Panc1 (cell line): Measurements from ENCODE around the gene CFAP20DC. TPM values are rescaled to one million over a fixed set of nuclear protein-coding genes. Genes with fewer than 3 reads are reported as not detected.
A peak's percentile ranks its signal among the peaks of the same experiment; 100 is the strongest.

Source experiments
- ATAC-seq: fragments of 200-7000 bp; cut with Tn5 transposase; 2 replicates; pipeline ENCODE4 v1.9.1; 2020; ENCODE audit warnings: mild to moderate bottlenecking, moderate library complexity
- BruUV-seq: library from RNA; stranded (reverse); fragments of 400-500 nt; replicated peaks from 2 replicates; lab custom pipeline; 2021; lab: Mats Ljungman, UMichigan
- CTCF ChIA-PET: fragments of 300-600 bp; sonication (Branson Sonifier 250); formaldehyde crosslinking; loops from one replicate; lab custom pipeline; 2022; ENCODE audit warnings: antibody characterized with exemption; lab: Charles Lee
- POLR2A ChIA-PET: fragments of 300-600 bp; sonication (Branson Sonifier 250); formaldehyde crosslinking; loops from one replicate; lab custom pipeline; 2022; ENCODE audit warnings: antibody characterized with exemption; lab: Charles Lee
- DNase-seq: peaks from one replicate; pipeline ENCODE4 v3.0.0-alpha.2; 2010; ENCODE audit warnings: low read depth, low spot score
- H3K27ac ChIP-seq: 2 replicates; pipeline ENCODE4 v1.5.1; 2011; ENCODE audit warnings: mild to moderate bottlenecking, low read length, inconsistent platforms
- H3K27me3 ChIP-seq: fragments of 200-500 bp; sonication (Bioruptor generic); 2 replicates; pipeline ENCODE4 v1.6.0; 2014; ENCODE audit warnings: low read length, inconsistent platforms; ENCODE audit not compliant: control insufficient read depth, insufficient read depth
- H3K36me3 ChIP-seq: fragments of 200-500 bp; sonication (Bioruptor generic); 2 replicates; pipeline ENCODE4 v1.5.1; 2014; ENCODE audit warnings: inconsistent platforms, mild to moderate bottlenecking, low read length, moderate library complexity; ENCODE audit not compliant: control insufficient read depth, insufficient read depth
- H3K4me1 ChIP-seq: 2 replicates; pipeline ENCODE4 v1.5.1; 2011; ENCODE audit warnings: inconsistent platforms, mild to moderate bottlenecking, low read length, moderate library complexity; ENCODE audit not compliant: control insufficient read depth, insufficient read depth
- H3K4me3 ChIP-seq, 2 experiments: 2 replicates each; pipeline ENCODE4 v1.5.1; 2011 to 2012; ENCODE audit warnings: low read depth in 2 of 2, low read length in 2 of 2, mild to moderate bottlenecking in 2 of 2, inconsistent platforms in 1 of 2, moderate library complexity in 1 of 2
- H3K9me3 ChIP-seq: fragments of 200-500 bp; sonication (Bioruptor generic); 2 replicates; pipeline ENCODE4 v1.5.1; 2014; ENCODE audit warnings: low read depth, mild to moderate bottlenecking, inconsistent platforms, low read length, moderate library complexity; ENCODE audit not compliant: control insufficient read depth, insufficient read depth
- POLR2AphosphoS5 ChIP-seq: IDR thresholded peaks from 2 replicates; pipeline ENCODE4 v1.6.1; 2012; ENCODE audit warnings: mild to moderate bottlenecking, low read depth, low read length, moderate library complexity
- SIN3A ChIP-seq: IDR thresholded peaks from 2 replicates; pipeline ENCODE4 v1.6.1; 2012; ENCODE audit warnings: low read depth, mild to moderate bottlenecking, low read length, moderate library complexity, borderline replicate concordance; ENCODE audit not compliant: insufficient read depth
- TCF7L2 ChIP-seq: IDR thresholded peaks from 2 replicates; pipeline ENCODE4 v1.6.1; 2011; ENCODE audit warnings: mild to moderate bottlenecking, low read depth, low read length, inconsistent platforms
- in situ Hi-C: cut with HindIII; loops from 2 replicates; pipeline ENCODE4 v1.10.0; 2016; ENCODE audit warnings: low sequenced_read_pairs, low pct_unique_long_range_greater_than_20kb
- intact Hi-C: fragments of 100-400 bp; cut with micrococcal nuclease; formaldehyde crosslinking; loops from one replicate; pipeline ENCODE4 v1.10.0; 2022; ENCODE audit not compliant: unreplicated experiment
- total RNA-seq: library from RNA; stranded (reverse); gene quantifications from one replicate; pipeline ENCODE4 v1.2.1, GENCODE V29; 2021; ENCODE audit not compliant: unreplicated experiment
- TF ChIP-seq, protein P1 (sequence below): fragments of 450-650 bp; IDR thresholded peaks from 2 replicates; pipeline ENCODE4 v1.5.1; 2017; ENCODE audit warnings: mild to moderate bottlenecking
- TF ChIP-seq, protein P2 (sequence below), 2 experiments: IDR thresholded peaks; 2 replicates each; pipeline ENCODE4 v1.6.1; 2011 to 2012; ENCODE audit warnings: low read depth in 2 of 2, control low read depth in 1 of 2, low read length in 1 of 2, mild to moderate bottlenecking in 1 of 2, moderate library complexity in 1 of 2; ENCODE audit not compliant: insufficient read depth in 1 of 2

CFAP20DC gene
- total RNA-seq, 1 experiment from 2014 or later: 4.0 TPM

DNA sequence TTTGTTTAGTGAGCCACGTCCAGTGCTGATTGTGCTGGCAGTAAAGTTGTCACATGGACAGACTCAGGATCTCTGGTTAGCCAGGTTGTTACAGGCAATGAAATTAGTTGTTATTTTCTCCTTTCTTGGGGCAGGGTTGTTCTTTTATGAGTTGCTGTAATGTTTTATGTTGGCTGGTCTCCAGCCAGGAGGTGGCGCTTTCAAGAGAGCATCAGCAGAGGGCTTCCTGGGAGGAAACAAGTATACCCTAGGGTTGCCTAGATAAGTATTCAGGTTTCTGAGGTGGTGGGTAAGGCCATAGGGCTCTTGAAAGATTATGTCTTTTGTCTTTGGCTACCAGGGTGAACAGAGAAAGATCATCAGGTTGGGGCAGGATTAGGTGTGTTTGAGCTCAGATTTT is 14.5 kb upstream of the CFAP20DC start:
- no peak overlapping the region for H3K4me3 ChIP-seq
- no peak overlapping the region for H3K27ac ChIP-seq
- no peaks in the 10 kb centered on the region for H3K27me3 ChIP-seq
- H3K4me1 ChIP-seq: no peaks in the 10 kb centered on the region
- intact Hi-C loops (no loop called here), in situ Hi-C loops (no loop called here)
- DNase-seq (no peak), ATAC-seq (no peak)
- CTCF ChIA-PET: interaction anchor here (0.6 to 1.0 kb wide), 2 partner anchors 15 to 267 kb away, joined by 5 read pairs; no protein-coding TSS in a partner anchor
- no peak for TF ChIP-seq POLR2AphosphoS5
- TF ChIP-seq, protein P1, sequence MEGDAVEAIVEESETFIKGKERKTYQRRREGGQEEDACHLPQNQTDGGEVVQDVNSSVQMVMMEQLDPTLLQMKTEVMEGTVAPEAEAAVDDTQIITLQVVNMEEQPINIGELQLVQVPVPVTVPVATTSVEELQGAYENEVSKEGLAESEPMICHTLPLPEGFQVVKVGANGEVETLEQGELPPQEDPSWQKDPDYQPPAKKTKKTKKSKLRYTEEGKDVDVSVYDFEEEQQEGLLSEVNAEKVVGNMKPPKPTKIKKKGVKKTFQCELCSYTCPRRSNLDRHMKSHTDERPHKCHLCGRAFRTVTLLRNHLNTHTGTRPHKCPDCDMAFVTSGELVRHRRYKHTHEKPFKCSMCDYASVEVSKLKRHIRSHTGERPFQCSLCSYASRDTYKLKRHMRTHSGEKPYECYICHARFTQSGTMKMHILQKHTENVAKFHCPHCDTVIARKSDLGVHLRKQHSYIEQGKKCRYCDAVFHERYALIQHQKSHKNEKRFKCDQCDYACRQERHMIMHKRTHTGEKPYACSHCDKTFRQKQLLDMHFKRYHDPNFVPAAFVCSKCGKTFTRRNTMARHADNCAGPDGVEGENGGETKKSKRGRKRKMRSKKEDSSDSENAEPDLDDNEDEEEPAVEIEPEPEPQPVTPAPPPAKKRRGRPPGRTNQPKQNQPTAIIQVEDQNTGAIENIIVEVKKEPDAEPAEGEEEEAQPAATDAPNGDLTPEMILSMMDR: peak; percentile 24
- no peak for TF ChIP-seq SIN3A
- TF ChIP-seq, protein P2, sequence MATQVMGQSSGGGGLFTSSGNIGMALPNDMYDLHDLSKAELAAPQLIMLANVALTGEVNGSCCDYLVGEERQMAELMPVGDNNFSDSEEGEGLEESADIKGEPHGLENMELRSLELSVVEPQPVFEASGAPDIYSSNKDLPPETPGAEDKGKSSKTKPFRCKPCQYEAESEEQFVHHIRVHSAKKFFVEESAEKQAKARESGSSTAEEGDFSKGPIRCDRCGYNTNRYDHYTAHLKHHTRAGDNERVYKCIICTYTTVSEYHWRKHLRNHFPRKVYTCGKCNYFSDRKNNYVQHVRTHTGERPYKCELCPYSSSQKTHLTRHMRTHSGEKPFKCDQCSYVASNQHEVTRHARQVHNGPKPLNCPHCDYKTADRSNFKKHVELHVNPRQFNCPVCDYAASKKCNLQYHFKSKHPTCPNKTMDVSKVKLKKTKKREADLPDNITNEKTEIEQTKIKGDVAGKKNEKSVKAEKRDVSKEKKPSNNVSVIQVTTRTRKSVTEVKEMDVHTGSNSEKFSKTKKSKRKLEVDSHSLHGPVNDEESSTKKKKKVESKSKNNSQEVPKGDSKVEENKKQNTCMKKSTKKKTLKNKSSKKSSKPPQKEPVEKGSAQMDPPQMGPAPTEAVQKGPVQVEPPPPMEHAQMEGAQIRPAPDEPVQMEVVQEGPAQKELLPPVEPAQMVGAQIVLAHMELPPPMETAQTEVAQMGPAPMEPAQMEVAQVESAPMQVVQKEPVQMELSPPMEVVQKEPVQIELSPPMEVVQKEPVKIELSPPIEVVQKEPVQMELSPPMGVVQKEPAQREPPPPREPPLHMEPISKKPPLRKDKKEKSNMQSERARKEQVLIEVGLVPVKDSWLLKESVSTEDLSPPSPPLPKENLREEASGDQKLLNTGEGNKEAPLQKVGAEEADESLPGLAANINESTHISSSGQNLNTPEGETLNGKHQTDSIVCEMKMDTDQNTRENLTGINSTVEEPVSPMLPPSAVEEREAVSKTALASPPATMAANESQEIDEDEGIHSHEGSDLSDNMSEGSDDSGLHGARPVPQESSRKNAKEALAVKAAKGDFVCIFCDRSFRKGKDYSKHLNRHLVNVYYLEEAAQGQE (IDR thresholded peaks at IDR 0.05; ENCODE audit: insufficient read depth in 1 of 2, low read depth in 2 of 2, low read length in 1 of 2): no peak
- POLR2A ChIA-PET: no interaction called here
- no TSS peak for BruUV-seq
- no peaks in the 10 kb centered on the region for H3K36me3 ChIP-seq
- H3K9me3 ChIP-seq: no peaks in the 10 kb centered on the region

DNA sequence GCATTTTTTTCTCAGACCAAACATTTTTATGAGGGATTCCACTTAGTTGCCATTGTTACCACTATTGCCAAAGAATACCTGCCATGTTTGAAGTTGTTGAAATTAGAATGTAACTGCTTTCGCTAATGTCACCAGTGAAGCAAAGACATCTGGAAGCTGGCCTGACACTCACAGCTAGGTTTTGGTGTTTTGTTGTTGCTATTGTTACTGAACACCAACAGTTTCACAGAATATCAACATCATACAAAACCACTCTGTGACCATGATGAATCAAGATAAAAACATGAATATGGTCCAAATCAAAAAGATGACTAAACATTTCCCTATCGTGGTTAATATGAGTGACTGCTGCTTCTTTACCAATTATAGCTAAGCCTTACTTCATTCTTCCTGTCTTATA is 6.9 kb upstream of the CFAP20DC start:
- ChIA-PET CTCF (no interaction called here), POLR2A (no interaction called here)
- Histone ChIP-seq H3K4me1 (no peaks in the 10 kb centered on the region), H3K27me3 (no peaks in the 10 kb centered on the region), H3K9me3 (no peaks in the 10 kb centered on the region), H3K27ac (no peak overlapping the region), H3K36me3 (no peaks in the 10 kb centered on the region), H3K4me3 (no peak overlapping the region)
- in situ Hi-C loops (no loop called here), intact Hi-C loops (no loop called here)
- DNase-seq: no peak
- no TSS peak for BruUV-seq
- ATAC-seq: no peak
- TF ChIP-seq POLR2AphosphoS5: no peak

DNA sequence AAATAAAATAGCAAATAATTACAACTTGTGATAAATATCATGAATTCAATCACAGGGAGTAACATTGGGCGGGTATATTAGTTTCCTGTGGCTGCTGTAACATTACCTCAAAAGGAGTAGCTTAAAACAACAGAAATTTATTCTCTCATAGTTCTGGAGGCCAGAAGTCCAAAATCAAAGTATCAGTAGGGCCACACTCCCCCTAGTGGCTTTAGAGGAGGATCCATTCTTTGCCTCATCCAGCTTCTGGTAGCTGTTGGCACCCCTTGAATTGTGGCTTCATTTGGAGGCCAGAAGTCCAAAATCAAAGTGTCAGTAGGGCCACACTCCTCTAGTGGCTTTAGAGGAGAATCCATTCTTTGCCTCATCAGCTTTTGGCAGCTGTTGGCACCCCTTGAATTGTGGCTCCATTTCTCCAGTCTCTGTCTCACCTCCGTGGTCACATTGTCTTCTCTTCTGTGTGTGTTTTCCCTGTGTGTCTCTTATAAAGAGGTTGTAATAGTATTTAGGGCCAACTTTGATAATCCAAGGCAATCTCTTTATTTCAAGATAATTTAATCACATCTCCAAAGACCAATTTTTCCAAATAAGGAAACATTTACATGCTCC is 3.1 kb upstream of the CFAP20DC start:
- Histone ChIP-seq H3K4me3 (no peak overlapping the region), H3K4me1 (peaks cover 7% of the 10 kb centered on the region), H3K27ac (no peak overlapping the region), H3K27me3 (no peaks in the 10 kb centered on the region), H3K9me3 (no peaks in the 10 kb centered on the region), H3K36me3 (no peaks in the 10 kb centered on the region)
- ChIA-PET CTCF (interaction anchor here (0.8 kb wide), 2 partner anchors 58 to 495 kb away, joined by 3 read pairs; no protein-coding TSS in a partner anchor), POLR2A (no interaction called here)
- in situ Hi-C loops (no loop called here), intact Hi-C loops (loop anchor here (2.0 kb wide), 2 partner anchors 58 to 412 kb away; no protein-coding TSS in a partner anchor)
- DNase-seq: no peak
- TF ChIP-seq, protein P1: peak; percentile 77
- TF ChIP-seq, protein P2 (IDR thresholded peaks at IDR 0.05; ENCODE audit: insufficient read depth in 1 of 2, low read depth in 2 of 2, low read length in 1 of 2): no peak
- no peak for TF ChIP-seq SIN3A
- no peak for TF ChIP-seq TCF7L2
- TF ChIP-seq POLR2AphosphoS5: no peak
- ATAC-seq: no peak
- no TSS peak for BruUV-seq
